Hepatocyte (in vitro differentiated cells): ENCODE measurements around the gene MID2.

ENCODE experiments used
- EZH2phosphoT487 ChIP-seq: fragments of 200-600 bp; sonication (generic); IDR thresholded peaks from one replicate; pipeline ENCODE4 v1.6.1; 2018; ENCODE audit warnings: antibody characterized with exemption, mild to moderate bottlenecking, low read depth, moderate library complexity; ENCODE audit not compliant: unreplicated experiment, severe bottlenecking
- TF ChIP-seq, protein P1 (sequence below): fragments of 200-600 bp; sonication (generic); IDR thresholded peaks from 2 replicates; pipeline ENCODE4 v1.5.1; 2016; ENCODE audit warnings: antibody characterized with exemption, mild to moderate bottlenecking; ENCODE audit not compliant: poor library complexity

DNA sequence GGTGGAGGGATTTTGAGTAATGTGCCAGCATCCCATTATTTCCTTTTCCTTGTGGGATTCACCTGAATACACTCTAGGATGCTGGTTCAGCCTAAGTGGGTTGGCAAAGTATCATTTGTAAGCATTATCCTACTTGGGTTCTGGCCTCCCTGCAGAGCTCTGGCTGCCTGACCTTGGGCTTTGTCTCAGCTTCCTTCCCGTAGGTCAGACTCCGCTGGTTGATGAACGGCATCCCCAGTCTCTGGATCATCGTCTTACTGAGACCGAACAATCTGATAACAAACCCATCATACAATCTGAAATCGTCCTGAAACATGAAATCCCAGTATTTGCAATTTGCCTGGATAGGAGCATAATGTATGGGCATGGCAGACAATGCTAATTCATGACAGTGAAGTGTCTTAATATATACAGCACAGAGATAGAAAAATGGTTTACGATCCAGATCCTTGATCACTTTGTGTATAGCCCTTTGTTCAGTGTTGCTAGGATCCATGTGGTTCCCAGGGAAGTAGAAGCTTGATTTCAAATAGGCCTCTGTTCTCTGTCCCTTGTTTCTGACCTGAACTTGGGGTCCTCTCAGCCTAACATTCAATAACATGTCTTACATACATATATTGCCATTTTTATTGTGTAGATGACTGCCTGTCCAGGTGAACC lies 5.5 kb downstream of the MID2 start:
- TF ChIP-seq, protein P1, sequence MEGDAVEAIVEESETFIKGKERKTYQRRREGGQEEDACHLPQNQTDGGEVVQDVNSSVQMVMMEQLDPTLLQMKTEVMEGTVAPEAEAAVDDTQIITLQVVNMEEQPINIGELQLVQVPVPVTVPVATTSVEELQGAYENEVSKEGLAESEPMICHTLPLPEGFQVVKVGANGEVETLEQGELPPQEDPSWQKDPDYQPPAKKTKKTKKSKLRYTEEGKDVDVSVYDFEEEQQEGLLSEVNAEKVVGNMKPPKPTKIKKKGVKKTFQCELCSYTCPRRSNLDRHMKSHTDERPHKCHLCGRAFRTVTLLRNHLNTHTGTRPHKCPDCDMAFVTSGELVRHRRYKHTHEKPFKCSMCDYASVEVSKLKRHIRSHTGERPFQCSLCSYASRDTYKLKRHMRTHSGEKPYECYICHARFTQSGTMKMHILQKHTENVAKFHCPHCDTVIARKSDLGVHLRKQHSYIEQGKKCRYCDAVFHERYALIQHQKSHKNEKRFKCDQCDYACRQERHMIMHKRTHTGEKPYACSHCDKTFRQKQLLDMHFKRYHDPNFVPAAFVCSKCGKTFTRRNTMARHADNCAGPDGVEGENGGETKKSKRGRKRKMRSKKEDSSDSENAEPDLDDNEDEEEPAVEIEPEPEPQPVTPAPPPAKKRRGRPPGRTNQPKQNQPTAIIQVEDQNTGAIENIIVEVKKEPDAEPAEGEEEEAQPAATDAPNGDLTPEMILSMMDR, result no peak
- no peak for TF ChIP-seq EZH2phosphoT487
